Right cardiac atrium (tissue), 5 donors: Measurements from ENCODE around the gene FMO2. TPM values are rescaled to one million over a fixed set of nuclear protein-coding genes. Genes with fewer than 3 reads are reported as not detected.
"Not testable (repeated sequence)": the region's sequence is repeated elsewhere in the genome, so short reads cannot be mapped to it uniquely, and the experiment has no call there.

Source experiments
- ATAC-seq, 2 donors: fragments of 200-7000 bp; cut with Tn5 transposase; one replicate each; pipeline versions ENCODE4 v1.8.0 to v1.9.1; 2020; ENCODE audit warnings: moderate library complexity in 2 of 2, mild to moderate bottlenecking in 1 of 2
- DNase-seq, 3 donors: peaks; one replicate each; pipeline ENCODE4 v3.0.0-alpha.2; 2020
- H3K27ac ChIP-seq: one replicate; pipeline ENCODE4 v1.5.1; 2013; ENCODE audit warnings: mild to moderate bottlenecking, low read length, control low read depth, moderate library complexity
- H3K27me3 ChIP-seq: one replicate; pipeline ENCODE4 v1.6.1; 2013; ENCODE audit not compliant: control insufficient read depth, insufficient read depth
- H3K4me1 ChIP-seq: one replicate; pipeline ENCODE4 v1.6.1; 2013; ENCODE audit warnings: low read length; ENCODE audit not compliant: control insufficient read depth, insufficient read depth
- H3K4me3 ChIP-seq: one replicate; pipeline ENCODE4 v1.5.1; 2013; ENCODE audit warnings: low read length, control low read depth
- H3K9me3 ChIP-seq: one replicate; pipeline ENCODE4 v1.6.1; 2013; ENCODE audit warnings: low read length; ENCODE audit not compliant: control insufficient read depth
- WGBS: extraction: QIAGEN DNeasy Blood & Tissue Kit; methylation state at CpG from one replicate; pipeline ENCODE4 v1.1.7; 2013; 5-methylcytosine and 5-hydroxymethylcytosine counted together
- intact Hi-C, 4 donors: fragments of 100-400 bp; cut with DNase I; formaldehyde crosslinking; loops; one replicate each; pipeline versions ENCODE4 v1.11.0 to v1.14.0; 2022 to 2023
- polyA plus RNA-seq: library from polyadenylated mRNA; stranded (reverse); fragments of 200-250 nt; gene quantifications from one replicate; pipeline ENCODE4 v1.2.3, GENCODE V29; 2013
- total RNA-seq, 4 donors: library from RNA; stranded (reverse); fragmentation: NEBNext Ultra II Directional; extraction: Animal tissue kit (Norgen Biotek cat#: 25700); gene quantifications; one replicate each; pipeline ENCODE4 v1.2.1, GENCODE V29; 2021
- donor health status: healthy with polysubstance abuse.
- donor health status: DM: no; HTN: yes; CAD: no.
- donor health status: DM: no; HTN: no; CAD: no.
- donor health status: DM: no; HTN: yes; CAD: no; lungs with severe emphysema.
- donor health status: DM: yes; HTN: yes; CAD: no.

FMO2 gene
- total and polyA plus RNA-seq, 5 donors: 26.2 to 87.7 (median 63.6) TPM

DNA sequence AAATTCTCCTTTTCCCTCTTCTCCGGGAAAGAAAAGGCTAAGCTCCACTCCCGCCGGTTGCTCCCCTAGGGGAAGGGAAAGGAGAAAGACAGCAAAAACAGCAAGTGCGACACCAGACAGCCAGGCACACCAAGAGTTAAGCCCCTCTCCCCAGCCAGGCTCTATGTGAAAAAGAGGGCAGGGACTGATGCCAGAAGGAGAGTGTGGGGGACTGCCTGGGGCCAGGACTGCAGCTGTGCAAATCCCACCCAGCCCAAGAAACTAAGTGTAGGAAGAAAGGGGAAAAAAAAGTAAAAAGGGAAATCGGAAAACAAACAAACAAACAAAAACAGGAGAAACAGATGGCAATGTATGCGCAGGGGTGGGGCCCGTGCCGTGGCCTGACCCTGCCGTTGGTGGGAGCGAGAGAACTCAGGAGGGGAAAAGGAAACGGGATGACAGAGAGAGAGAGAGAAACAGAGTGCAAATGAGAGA is 35.5 kb downstream of the FMO2 start:
- DNase-seq (peak in 2 of 3 donors; percentile 19 to 45), ATAC-seq (peak; percentile 62 to 66)
- H3K9me3 ChIP-seq: no peaks in the 10 kb centered on the region
- peaks cover 6% of the 10 kb centered on the region for H3K4me1 ChIP-seq
- H3K27ac ChIP-seq: peak overlapping the region; percentile 50
- intact Hi-C loops: loop anchor here in 2 of 4 donors (10.0 kb wide), 2 partner anchors 46 to 256 kb away; no protein-coding TSS in a partner anchor
- H3K27me3 ChIP-seq: no peaks in the 10 kb centered on the region
- 36% methylated on average over 11 of the region's 11 CpGs for whole genome bisulfite sequencing
- no peak overlapping the region for H3K4me3 ChIP-seq

- ATAC-seq: peak; percentile 37 to 42
- Histone ChIP-seq H3K9me3 (no peaks in the 10 kb centered on the region), H3K27ac (peak overlapping the region; percentile 62), H3K4me3 (no peak overlapping the region), H3K4me1 (peaks cover 6% of the 10 kb centered on the region), H3K27me3 (no peaks in the 10 kb centered on the region)
- intact Hi-C loops: loop anchor here in 2 of 4 donors (10.0 kb wide), 2 partner anchors 47 to 257 kb away; no protein-coding TSS in a partner anchor
- WGBS: 65% methylated on average over 5 of the region's 5 CpGs
- peak in 1 of 3 donors; percentile 32 for DNase-seq
Observed at GRCh38 chr1:171221665-171222591, 36.8 kb downstream of the FMO2 start.

GRCh38 chr1:171222936-171223335 is 37.8 kb downstream of the FMO2 start:
- ATAC-seq: peak; percentile 83 to 91
- intact Hi-C loops: loop anchor here in 2 of 4 donors (10.0 kb wide), 2 partner anchors 48 to 258 kb away; no protein-coding TSS in a partner anchor
- WGBS: 52% methylated on average over 5 of the region's 5 CpGs
- Histone ChIP-seq H3K4me1 (peaks cover 6% of the 10 kb centered on the region), H3K4me3 (no peak overlapping the region), H3K9me3 (no peaks in the 10 kb centered on the region), H3K27ac (no peak overlapping the region), H3K27me3 (no peaks in the 10 kb centered on the region)
- DNase-seq: peak; percentile 23 to 72 (median 67)

DNA sequence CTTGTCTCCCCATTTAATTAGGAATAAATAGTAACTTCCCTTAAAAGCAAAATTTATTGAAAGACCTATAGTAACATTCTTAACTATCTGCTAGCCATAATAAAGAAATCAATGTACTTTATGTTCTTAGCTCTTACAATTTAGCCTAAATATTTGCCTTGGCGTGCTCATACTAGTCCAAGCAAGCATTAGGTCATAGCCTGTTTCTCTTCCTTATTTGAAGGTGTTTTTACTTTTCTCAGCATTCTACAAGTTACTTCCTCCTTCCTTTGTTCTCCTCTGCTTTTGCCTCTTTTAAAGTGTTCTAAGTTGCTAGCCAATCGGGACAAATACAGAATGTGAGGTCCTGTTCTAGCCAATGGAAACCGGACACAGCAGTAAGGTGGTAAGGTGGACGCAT is 39.2 kb downstream of the FMO2 start:
- intact Hi-C loops: loop anchor here in 3 of 4 donors (2.0 to 10.0 kb wide), 3 partner anchors 49 to 259 kb away; no protein-coding TSS in a partner anchor
- not testable (repeated sequence) for DNase-seq

GRCh38 chr1:171226747-171227370 is 41.8 kb downstream of the FMO2 start:
- Histone ChIP-seq H3K27ac (no peak overlapping the region), H3K9me3 (no peaks in the 10 kb centered on the region), H3K4me3 (no peak overlapping the region), H3K27me3 (no peaks in the 10 kb centered on the region), H3K4me1 (no peaks in the 10 kb centered on the region)
- ATAC-seq (peak; percentile 78 to 79), DNase-seq (peak in 1 of 3 donors; percentile 30)
- intact Hi-C loops: loop anchor here in 2 of 4 donors (5.0 to 10.0 kb wide), 3 partner anchors 52 to 262 kb away; no protein-coding TSS in a partner anchor
- WGBS: 68% methylated on average over 1 of the region's 1 CpG

More for the DNA sequence above, 39.2 kb downstream of the FMO2 start:
- WGBS: 89% methylated on average over 4 of the region's 4 CpGs
- H3K4me3 ChIP-seq, H3K27ac ChIP-seq, H3K4me1 ChIP-seq, H3K27me3 ChIP-seq, ATAC-seq, H3K9me3 ChIP-seq: not testable (repeated sequence)

DNA sequence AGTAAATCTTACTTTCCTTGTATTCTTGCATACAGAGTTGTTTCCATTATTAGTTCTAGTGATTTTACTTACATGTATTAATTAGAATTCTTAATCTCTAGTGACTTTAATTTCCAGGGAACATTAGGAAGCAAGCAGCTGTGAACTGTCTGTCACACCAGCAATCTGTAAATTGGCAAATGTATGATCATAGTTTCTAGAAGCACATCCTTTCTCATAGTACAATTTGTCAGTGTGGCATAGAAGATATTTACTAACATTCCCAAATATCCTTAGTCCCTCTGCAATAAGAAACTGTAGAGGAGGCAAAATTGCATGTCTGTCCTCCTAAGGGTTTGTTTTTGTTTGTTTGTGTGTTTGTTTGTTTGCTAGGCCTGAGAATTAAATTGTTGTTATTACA is 46.2 kb downstream of the FMO2 start:
- intact Hi-C loops: loop anchor here in 1 of 4 donors (10.0 kb wide), 1 partner anchor 267 kb away; no protein-coding TSS in a partner anchor
- H3K27me3 ChIP-seq: no peaks in the 10 kb centered on the region
- no peak for DNase-seq
- no peak overlapping the region for H3K27ac ChIP-seq
- no peaks in the 10 kb centered on the region for H3K4me1 ChIP-seq
- no peak overlapping the region for H3K4me3 ChIP-seq
- H3K9me3 ChIP-seq: no peaks in the 10 kb centered on the region
- ATAC-seq: no peak

- ATAC-seq (no peak), DNase-seq (no peak)
- intact Hi-C loops: loop anchor here in 1 of 4 donors (10.0 kb wide), 1 partner anchor 268 kb away; no protein-coding TSS in a partner anchor
- 88% methylated on average over 1 of the region's 1 CpG for WGBS
- no peak overlapping the region for H3K27ac ChIP-seq
- no peaks in the 10 kb centered on the region for H3K9me3 ChIP-seq
- H3K4me3 ChIP-seq: no peak overlapping the region
- no peaks in the 10 kb centered on the region for H3K27me3 ChIP-seq
- no peaks in the 10 kb centered on the region for H3K4me1 ChIP-seq
Observed at GRCh38 chr1:171233183-171233582, 48.1 kb downstream of the FMO2 start.

DNA sequence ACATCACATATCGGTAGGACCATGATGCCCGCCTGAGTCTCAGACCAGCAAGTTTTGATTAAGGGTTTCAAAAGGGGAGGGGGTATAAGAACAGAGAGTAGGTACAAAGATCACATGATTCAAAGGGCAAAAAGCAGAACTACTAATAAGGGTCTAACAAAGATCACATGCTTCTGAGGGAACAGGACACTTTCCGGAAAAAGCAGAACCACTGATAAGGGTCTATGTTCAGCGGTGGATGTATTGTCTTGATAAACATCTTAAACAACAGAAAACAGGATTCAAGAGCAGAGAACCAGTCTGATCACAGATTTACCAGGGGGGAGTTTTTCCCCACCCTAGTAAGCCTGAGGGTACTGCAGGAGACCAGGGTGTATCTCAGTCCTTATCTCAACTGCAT is 51.1 kb downstream of the FMO2 start:
- not testable (repeated sequence) for H3K4me3 ChIP-seq, H3K27me3 ChIP-seq, H3K27ac ChIP-seq, ATAC-seq, H3K4me1 ChIP-seq, H3K9me3 ChIP-seq, DNase-seq
- intact Hi-C loops: loop anchor here in 1 of 4 donors (10.0 kb wide), 1 partner anchor 271 kb away; no protein-coding TSS in a partner anchor
- 88% methylated on average over 4 of the region's 4 CpGs for WGBS

- Histone ChIP-seq H3K27ac (no peak overlapping the region), H3K27me3 (no peaks in the 10 kb centered on the region), H3K4me3 (no peak overlapping the region), H3K4me1 (no peaks in the 10 kb centered on the region), H3K9me3 (no peaks in the 10 kb centered on the region)
- intact Hi-C loops: no loop called here
- WGBS: 89% methylated on average over 4 of the region's 4 CpGs
- DNase-seq (no peak), ATAC-seq (no peak)
Observed at GRCh38 chr1:171243878-171244277, 58.8 kb downstream of the FMO2 start.

DNA sequence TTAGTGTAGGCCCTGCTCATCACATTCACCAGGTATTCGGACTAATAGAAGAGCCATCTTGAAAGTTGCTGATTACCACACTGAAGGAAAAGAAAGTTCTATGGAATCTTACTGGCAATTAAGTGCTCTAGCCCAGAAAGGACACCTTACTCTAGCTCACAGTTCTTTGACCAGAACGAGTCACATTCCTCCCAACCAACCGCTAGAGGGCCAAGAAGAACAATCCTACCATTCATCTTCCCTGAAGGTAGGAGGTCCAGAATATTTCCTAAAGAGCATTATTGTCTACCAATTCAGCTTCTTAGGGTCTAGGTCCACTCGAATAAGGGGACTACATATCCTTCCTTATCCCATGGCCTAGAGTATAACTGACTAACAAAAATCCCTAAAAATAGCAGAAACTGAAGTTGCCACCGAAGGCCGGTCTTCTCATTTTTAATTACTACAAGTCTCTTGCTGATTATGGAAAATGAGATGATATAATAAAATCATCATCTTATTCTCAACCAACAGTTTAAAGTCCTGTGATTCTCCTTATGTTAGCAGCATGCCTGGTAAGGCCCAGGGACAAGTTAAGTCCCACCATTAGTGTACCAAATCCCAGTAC is 60.5 kb downstream of the FMO2 start:
- no peaks in the 10 kb centered on the region for H3K27me3 ChIP-seq
- no peaks in the 10 kb centered on the region for H3K4me1 ChIP-seq
- intact Hi-C loops: loop anchor here in 2 of 4 donors (5.0 kb wide), 1 partner anchor 67 kb away; the partner anchor contains the start of gene FMO4 (in 2 of the 2)
- no peak for DNase-seq
- no peaks in the 10 kb centered on the region for H3K9me3 ChIP-seq
- WGBS: 41% methylated on average over 6 of the region's 6 CpGs
- no peak overlapping the region for H3K4me3 ChIP-seq
- peak in 1 of 2 donors; percentile 67 for ATAC-seq
- H3K27ac ChIP-seq: no peak overlapping the region
